ENCODE data around the gene CCDC86. TPM values are rescaled to one million over a fixed set of nuclear protein-coding genes. Genes with fewer than 3 reads are reported as not detected.

The CCDC86 gene
- total RNA-seq, 1 experiment from 2014 or later, result 22.3 TPM

DNA sequence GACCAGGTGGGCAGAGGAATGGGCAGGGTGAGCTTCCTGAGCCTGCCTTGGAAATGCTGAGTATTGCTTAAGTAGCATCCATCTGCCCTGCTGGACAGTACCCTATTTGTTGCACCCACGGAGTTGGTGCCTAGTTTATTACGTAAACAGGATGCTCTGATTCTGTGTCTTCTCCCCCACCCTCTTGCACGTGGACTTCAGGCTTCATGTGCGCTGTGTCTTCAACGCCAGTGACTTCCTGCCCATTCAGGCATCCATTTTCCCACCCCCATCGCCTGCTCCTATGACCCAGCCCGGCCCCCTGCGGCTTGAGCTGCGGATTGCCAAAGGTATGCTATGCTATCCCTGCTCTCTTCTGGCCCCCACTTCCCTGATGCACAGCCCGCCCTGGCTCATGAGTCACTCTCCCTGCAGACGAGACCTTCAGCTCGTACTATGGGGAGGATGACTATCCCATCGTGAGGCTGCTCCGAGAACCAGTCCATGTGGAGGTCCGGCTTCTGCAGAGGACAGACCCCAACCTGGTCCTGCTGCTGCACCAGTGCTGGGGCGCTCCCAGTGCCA lies 31.1 kb downstream of the CCDC86 start:
- no peak overlapping the region for H3K27ac ChIP-seq
- peak; percentile 28 to 70 for DNase-seq (ENCODE audit: low read depth in 1 of 2, low spot score in 2 of 2)
- H3K36me3 ChIP-seq, result no peaks in the 10 kb centered on the region
- no peak overlapping the region for H3K4me3 ChIP-seq
- H3K27me3 ChIP-seq (replicated peaks), result no peaks in the 10 kb centered on the region
- H3K9me3 ChIP-seq (replicated peaks), result no peaks in the 10 kb centered on the region
- peaks cover 10% of the 10 kb centered on the region for H3K4me1 ChIP-seq (replicated peaks)

- Histone ChIP-seq H3K36me3 (no peaks in the 10 kb centered on the region), H3K9me3 (replicated peaks) (no peaks in the 10 kb centered on the region), H3K4me1 (replicated peaks) (peaks cover 10% of the 10 kb centered on the region), H3K27ac (no peak overlapping the region), H3K4me3 (no peak overlapping the region), H3K27me3 (replicated peaks) (no peaks in the 10 kb centered on the region)
- no peak for DNase-seq (ENCODE audit: low read depth in 1 of 2, low spot score in 2 of 2)
Measured at GRCh38 chr11:60873533-60873932, 31.6 kb downstream of the CCDC86 start.

DNA sequence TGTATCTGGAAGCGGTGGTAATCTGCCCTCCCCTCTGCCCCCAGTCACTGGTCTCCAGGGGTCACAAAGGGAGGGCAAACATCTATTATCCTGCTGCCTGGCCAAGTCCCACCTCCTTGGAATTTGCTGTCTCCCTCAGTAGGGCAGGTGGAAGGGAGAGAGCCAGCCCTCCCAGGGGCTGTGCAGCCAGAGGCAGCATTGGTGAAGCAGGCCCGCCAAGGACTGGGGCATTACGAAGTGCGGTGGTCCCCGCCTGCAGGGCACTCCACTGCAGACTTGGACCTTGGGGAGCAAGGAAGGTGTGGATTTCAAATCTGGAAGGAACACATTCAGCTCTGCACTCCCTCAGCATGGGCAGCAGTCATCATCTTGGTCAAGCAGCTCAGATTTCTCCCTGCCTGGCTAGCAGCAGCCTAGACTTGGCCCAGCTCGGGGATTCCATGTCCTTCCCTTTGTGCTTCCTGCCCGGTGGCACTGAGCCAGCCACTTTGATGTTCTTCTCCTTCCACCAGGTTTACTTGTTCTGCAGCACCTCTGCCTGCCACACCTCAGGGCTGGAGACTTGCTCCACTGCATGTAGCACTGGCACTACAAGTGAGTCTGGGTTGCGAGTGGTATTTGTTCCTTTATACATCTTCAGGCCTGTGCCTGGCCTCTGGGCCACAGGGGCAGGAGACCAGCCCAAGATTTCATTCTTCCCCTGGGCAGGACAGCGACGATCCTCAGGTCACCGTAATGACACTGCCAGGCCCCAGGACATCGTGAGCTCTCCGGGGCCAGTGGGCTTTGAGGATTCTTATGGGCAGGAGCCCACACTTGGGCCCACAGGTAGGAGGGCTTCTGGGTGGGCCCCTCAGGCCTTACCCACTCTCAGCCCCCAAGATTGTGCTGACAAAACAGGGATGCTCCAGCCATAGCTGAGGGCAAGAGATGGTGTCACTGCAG lies 32.8 kb downstream of the CCDC86 start:
- Histone ChIP-seq H3K36me3 (no peaks in the 10 kb centered on the region; the same call in 1 of the 2 replicates), H3K27me3 (replicated peaks) (no peaks in the 10 kb centered on the region), H3K9me3 (replicated peaks) (no peaks in the 10 kb centered on the region), H3K27ac (no peak overlapping the region), H3K4me3 (no peak overlapping the region), H3K4me1 (replicated peaks) (peaks cover 10% of the 10 kb centered on the region)
- DNase-seq (ENCODE audit: low read depth in 1 of 2, low spot score in 2 of 2), result no peak

DNA sequence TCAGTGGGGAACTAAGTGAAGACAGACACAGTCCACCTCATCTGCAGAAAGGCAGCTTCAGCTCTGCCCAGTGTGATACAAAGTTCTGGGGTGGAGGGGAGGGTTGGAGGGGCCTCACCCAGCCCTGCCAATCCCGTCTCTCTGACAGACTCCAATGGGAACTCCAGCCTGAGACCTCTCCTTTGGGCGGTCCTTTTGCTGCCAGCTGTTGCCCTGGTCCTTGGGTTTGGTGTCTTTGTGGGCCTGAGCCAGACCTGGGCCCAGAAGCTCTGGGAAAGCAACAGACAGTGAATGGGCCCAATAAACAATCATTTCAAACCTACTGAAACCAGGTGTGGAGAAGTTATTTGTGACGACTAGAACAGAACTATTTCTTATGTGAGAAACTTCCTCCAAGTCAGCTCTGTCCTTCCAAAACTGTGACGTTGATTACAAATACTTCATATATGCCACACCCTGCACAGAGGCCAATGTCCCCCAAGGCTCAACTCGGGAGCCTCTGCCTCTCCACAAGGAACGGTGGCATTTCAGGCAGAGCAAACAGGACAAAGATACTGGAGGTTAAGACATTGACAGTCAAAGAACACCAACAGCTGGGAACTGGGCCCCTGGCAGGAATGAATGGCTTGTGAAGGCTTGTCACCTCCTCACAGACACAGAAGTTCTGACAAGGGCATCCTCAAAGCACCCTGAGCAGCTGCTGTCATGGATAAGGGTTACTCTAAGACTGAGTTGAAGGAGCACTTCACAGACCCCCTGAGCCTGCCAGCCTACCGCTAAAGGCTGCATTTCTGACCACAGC lies 33.7 kb downstream of the CCDC86 start:
- no peak overlapping the region for H3K27ac ChIP-seq
- H3K4me1 ChIP-seq (replicated peaks), result peaks cover 10% of the 10 kb centered on the region
- no peaks in the 10 kb centered on the region for H3K9me3 ChIP-seq (replicated peaks)

DNA sequence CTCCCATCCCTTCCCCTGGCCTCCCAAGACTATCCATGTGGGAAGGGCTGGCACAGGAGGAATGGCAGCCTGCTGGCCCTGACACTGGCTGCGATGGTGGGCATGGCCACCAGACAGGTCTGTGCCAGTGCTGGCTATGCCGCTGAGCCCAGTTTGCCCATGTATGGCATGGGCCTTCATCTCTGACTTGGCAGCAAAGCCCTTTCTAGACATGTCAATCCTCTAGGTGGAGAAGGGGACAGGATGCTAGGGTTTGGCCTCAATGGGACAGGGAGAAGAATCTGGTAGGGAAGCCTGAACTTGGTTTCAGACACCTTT lies 34.2 kb downstream of the CCDC86 start:
- Histone ChIP-seq H3K27ac (no peak overlapping the region), H3K4me3 (no peak overlapping the region), H3K36me3 (peaks cover 4% of the 10 kb centered on the region; the same call in 1 of the 2 replicates), H3K27me3 (replicated peaks) (no peaks in the 10 kb centered on the region), H3K9me3 (replicated peaks) (no peaks in the 10 kb centered on the region), H3K4me1 (replicated peaks) (peaks cover 10% of the 10 kb centered on the region)
- DNase-seq (ENCODE audit: low read depth in 1 of 2, low spot score in 2 of 2), result no peak

More for the DNA sequence above, 33.7 kb downstream of the CCDC86 start:
- Histone ChIP-seq H3K4me3 (no peak overlapping the region), H3K27me3 (replicated peaks) (no peaks in the 10 kb centered on the region), H3K36me3 (peaks cover 4% of the 10 kb centered on the region; the same call in 1 of the 2 replicates)
- DNase-seq (ENCODE audit: low read depth in 1 of 2, low spot score in 2 of 2), result no peak

GRCh38 chr11:60878245-60879101 lies 36.6 kb downstream of the CCDC86 start:
- H3K4me1 ChIP-seq (replicated peaks), result peaks cover 2% of the 10 kb centered on the region
- no peaks in the 10 kb centered on the region for H3K27me3 ChIP-seq (replicated peaks)
- no peak overlapping the region for H3K4me3 ChIP-seq

DNA sequence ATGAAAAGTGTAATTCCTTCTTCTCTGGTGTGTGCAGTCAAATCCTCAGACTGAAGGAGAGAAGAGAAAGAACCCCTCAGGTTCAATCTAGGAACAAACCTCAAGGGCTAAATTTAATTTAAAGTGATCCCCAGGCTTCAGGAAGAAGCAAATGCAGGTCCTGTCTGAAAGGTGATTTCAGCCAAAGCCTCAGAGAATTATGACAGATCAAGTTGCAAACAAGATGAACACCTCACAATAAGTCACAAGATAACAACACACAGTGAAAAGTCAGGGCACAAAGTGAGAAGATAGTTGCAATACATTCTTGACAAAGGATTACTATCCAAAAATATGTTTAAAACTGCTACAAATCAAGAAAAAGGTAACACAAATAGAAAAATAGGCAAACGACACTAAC lies 37.2 kb downstream of the CCDC86 start:
- H3K4me1 ChIP-seq (replicated peaks), result no peaks in the 10 kb centered on the region
- no peak overlapping the region for H3K4me3 ChIP-seq
- H3K9me3 ChIP-seq (replicated peaks), result no peaks in the 10 kb centered on the region
- no peaks in the 10 kb centered on the region for H3K27me3 ChIP-seq (replicated peaks)
- no peak overlapping the region for H3K27ac ChIP-seq
- peaks cover 4% of the 10 kb centered on the region; the same call in 1 of the 2 replicates for H3K36me3 ChIP-seq
- no peak for DNase-seq (ENCODE audit: low read depth in 1 of 2, low spot score in 2 of 2)

More at GRCh38 chr11:60878245-60879101, 36.6 kb downstream of the CCDC86 start:
- no peaks in the 10 kb centered on the region for H3K9me3 ChIP-seq (replicated peaks)
- peaks cover 4% of the 10 kb centered on the region; the same call in 1 of the 2 replicates for H3K36me3 ChIP-seq
- no peak for DNase-seq (ENCODE audit: low read depth in 1 of 2, low spot score in 2 of 2)
- H3K27ac ChIP-seq, result no peak overlapping the region

DNA sequence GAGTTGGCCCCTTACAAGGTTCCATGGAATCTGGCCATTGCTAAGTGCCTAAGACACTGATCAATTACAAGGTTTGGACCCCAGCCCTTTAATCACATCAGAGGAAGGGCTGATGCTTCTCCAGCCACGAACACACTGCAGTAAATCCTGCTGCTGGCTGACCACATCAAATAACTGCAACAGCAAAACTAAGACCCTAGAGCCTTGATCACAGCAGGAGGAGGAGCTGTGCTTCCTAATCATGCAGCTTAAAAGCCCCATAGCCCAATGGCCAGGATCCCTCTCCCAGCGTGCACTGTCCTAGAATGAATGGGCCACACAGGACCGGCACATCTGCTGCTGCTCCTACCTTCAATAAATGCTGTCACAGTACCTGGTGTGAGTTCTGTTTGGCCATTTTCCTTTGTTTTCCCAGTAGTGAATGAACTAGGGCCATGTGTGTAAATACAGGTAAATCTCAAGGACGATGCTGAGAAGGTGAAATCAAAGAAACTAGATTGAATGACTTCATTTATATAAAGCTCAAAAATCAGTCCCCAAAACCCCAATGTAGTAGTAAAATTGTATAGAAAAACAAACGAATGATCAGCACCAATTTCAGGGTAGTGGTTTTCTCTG lies 38.2 kb downstream of the CCDC86 start:
- Histone ChIP-seq H3K36me3 (peaks cover 4% of the 10 kb centered on the region; the same call in 1 of the 2 replicates), H3K27ac (no peak overlapping the region)
- no peak for DNase-seq (ENCODE audit: low read depth in 1 of 2, low spot score in 2 of 2)

GRCh38 chr11:60880643-60881282 lies 38.9 kb downstream of the CCDC86 start:
- peaks cover 4% of the 10 kb centered on the region; the same call in 1 of the 2 replicates for H3K36me3 ChIP-seq
- H3K4me1 ChIP-seq (replicated peaks), result no peaks in the 10 kb centered on the region
- no peaks in the 10 kb centered on the region for H3K27me3 ChIP-seq (replicated peaks)
- DNase-seq (ENCODE audit: low read depth in 1 of 2, low spot score in 2 of 2), result no peak
- H3K27ac ChIP-seq, result no peak overlapping the region
- no peak overlapping the region for H3K4me3 ChIP-seq
- no peaks in the 10 kb centered on the region for H3K9me3 ChIP-seq (replicated peaks)

More for the DNA sequence above, 38.2 kb downstream of the CCDC86 start:
- H3K9me3 ChIP-seq (replicated peaks), result no peaks in the 10 kb centered on the region
- H3K4me3 ChIP-seq, result no peak overlapping the region
- no peaks in the 10 kb centered on the region for H3K27me3 ChIP-seq (replicated peaks)
- no peaks in the 10 kb centered on the region for H3K4me1 ChIP-seq (replicated peaks)

DNA sequence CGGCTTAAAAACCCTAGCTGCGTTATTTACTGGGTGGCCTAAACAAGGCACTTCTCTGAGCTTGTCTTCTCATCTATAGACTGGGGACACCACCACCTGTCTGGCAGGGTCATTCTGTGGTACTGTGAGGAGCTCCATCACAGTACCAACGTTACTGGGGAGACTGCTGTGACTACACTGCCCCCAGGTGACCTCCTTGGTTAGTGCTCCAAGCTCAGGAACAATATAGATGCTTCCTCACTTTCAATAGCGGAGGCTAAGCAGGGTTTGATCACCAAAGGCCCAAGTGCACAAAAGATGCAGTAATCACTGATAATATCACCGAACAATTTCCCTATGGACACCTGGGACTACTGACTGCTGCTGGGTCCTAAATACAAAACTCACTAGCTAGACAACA lies 45.6 kb downstream of the CCDC86 start:
- H3K27me3 ChIP-seq (replicated peaks), result no peaks in the 10 kb centered on the region
- H3K4me3 ChIP-seq, result no peak overlapping the region
- H3K4me1 ChIP-seq (replicated peaks), result no peaks in the 10 kb centered on the region
- peaks cover 15% of the 10 kb centered on the region for H3K36me3 ChIP-seq
- peak in 1 of 2 experiments; percentile 39 for DNase-seq (ENCODE audit: low read depth in 1 of 2, low spot score in 2 of 2)
- H3K9me3 ChIP-seq (replicated peaks), result no peaks in the 10 kb centered on the region
- H3K27ac ChIP-seq, result no peak overlapping the region

GRCh38 chr11:60889869-60890311 lies 48.0 kb downstream of the CCDC86 start:
- no peaks in the 10 kb centered on the region for H3K4me1 ChIP-seq (replicated peaks)
- no peak overlapping the region for H3K27ac ChIP-seq
- no peak overlapping the region for H3K4me3 ChIP-seq
- no peak for DNase-seq (ENCODE audit: low read depth in 1 of 2, low spot score in 2 of 2)
- H3K36me3 ChIP-seq, result peaks cover 39% of the 10 kb centered on the region
- H3K9me3 ChIP-seq (replicated peaks), result no peaks in the 10 kb centered on the region
- H3K27me3 ChIP-seq (replicated peaks), result no peaks in the 10 kb centered on the region

DNA sequence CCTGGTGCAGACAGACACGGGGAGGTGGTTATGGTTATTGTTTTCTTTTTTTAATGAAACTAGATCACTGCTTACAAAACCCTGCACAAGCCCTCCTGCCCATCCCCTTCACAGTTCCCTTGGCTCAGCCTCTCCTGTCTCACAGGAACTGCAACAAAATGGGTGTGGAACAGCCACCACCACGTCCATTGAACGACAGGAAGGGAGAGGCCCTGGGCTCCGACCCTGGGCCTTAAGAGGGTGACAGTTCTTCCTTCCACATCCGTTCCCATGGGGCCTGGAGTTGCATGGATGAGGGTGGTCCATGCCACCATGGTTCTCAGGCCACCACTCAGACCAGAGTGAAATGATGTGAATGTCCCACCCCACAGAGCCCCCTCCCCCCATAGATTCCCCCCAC lies 48.8 kb downstream of the CCDC86 start:
- DNase-seq (ENCODE audit: low read depth in 1 of 2, low spot score in 2 of 2), result no peak
- Histone ChIP-seq H3K9me3 (replicated peaks) (no peaks in the 10 kb centered on the region), H3K27me3 (replicated peaks) (no peaks in the 10 kb centered on the region), H3K4me3 (no peak overlapping the region), H3K27ac (no peak overlapping the region), H3K4me1 (replicated peaks) (no peaks in the 10 kb centered on the region), H3K36me3 (peaks cover 47% of the 10 kb centered on the region)

Measured in SJSA1 (cell line).